ENCODE data around the gene ENTREP1. TPM values are rescaled to one million over a fixed set of nuclear protein-coding genes. Genes with fewer than 3 reads are reported as not detected.

The ENTREP1 gene
- total RNA-seq, 1 experiment from 2014 or later, result 21.3 TPM

DNA sequence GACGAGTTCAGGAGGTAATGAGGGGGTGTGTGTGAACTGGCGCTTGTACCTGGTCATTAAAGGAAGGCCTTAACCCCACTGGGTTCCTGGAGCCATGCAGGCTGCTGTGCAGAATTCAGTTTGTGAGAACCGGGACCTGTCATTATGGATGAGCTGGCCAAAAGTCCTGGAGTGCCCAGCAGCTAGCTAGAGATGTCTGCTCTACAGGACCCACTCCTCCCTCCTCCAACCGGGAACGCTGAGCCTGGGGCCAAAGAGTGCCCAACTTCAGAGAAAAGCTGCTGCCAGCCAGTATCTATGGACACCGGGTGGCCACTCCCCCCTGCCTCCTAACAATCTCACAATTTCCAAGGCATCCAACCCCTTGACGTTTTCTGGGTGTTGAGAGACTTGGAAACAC, 1.2 kb downstream of the ENTREP1 start:
- no peaks in the 10 kb centered on the region; the same call in 1 of the 2 replicates for H3K27me3 ChIP-seq (ENCODE audit: insufficient read depth, low read length)
- H3K18ac ChIP-seq (ENCODE audit: insufficient read length, low read depth, low read length), result no peak overlapping the region
- Mint-ChIP-seq H3K4me3 (peak overlapping the region; percentile 82 to 90), H3K27ac (no peak overlapping the region), H3K27me3 (ENCODE audit: low read depth) (peaks cover 23% of the 10 kb centered on the region), H3K9me3 (0 out of 5 replicates have a peak, but pooled peaks cover 0 to 3% of the 10 kb centered on the region in 2 experiments), H3K36me3 (ENCODE audit: insufficient read depth in 1 of 3, low read depth in 3 of 3) (peaks cover 0 to 2% (median 0%) of the 10 kb centered on the region in 3 experiments; a peak in 1 of 7 replicates), H3K4me1 (peaks cover 18 to 26% of the 10 kb centered on the region in 2 experiments)
- H2BK120ac ChIP-seq (ENCODE audit: low read depth, low read length, poor library complexity, severe bottlenecking), result no peak overlapping the region
- no peak overlapping the region for H3T11ph ChIP-seq (ENCODE audit: low read length)
- H3K4ac ChIP-seq (ENCODE audit: low read depth, low read length), result no peak overlapping the region
- no peak overlapping the region for H2AK5ac ChIP-seq (ENCODE audit: insufficient read length, low read length)
- no peaks in the 10 kb centered on the region for H3K4me1 ChIP-seq (ENCODE audit: insufficient read depth, low read length)
- no peak overlapping the region for H2BK15ac ChIP-seq (ENCODE audit: low read depth, low read length)
- no peak overlapping the region for H2BK5ac ChIP-seq (ENCODE audit: insufficient read length, low read length)
- no peak overlapping the region for H4K91ac ChIP-seq (ENCODE audit: insufficient read length, low read depth, low read length)
- H3K79me2 ChIP-seq (ENCODE audit: insufficient read depth, low read length), result peaks cover 5% of the 10 kb centered on the region; the same call in 1 of the 2 replicates
- no peak overlapping the region for H3K56ac ChIP-seq (ENCODE audit: insufficient read length, low read depth, low read length)
- H3K79me1 ChIP-seq (ENCODE audit: insufficient read depth, low read depth, low read length, poor library complexity, severe bottlenecking), result no peaks in the 10 kb centered on the region
- peaks cover 8% of the 10 kb centered on the region for H3K23me2 ChIP-seq (ENCODE audit: insufficient read length, low read depth, low read length, poor library complexity, severe bottlenecking)
- H3K27ac ChIP-seq (ENCODE audit: insufficient read length, low read depth, low read length), result no peak overlapping the region
- no peak overlapping the region for H3K23ac ChIP-seq (ENCODE audit: insufficient read length, low read depth, low read length)
- no peaks in the 10 kb centered on the region for H3K9me3 ChIP-seq (ENCODE audit: control insufficient read depth, low read depth, low read length)
- no peak overlapping the region for H4K5ac ChIP-seq (ENCODE audit: insufficient read length, low read depth, low read length)
- no peak overlapping the region for H2BK12ac ChIP-seq (ENCODE audit: insufficient read length, low read depth, low read length)
- H3K4me2 ChIP-seq (ENCODE audit: insufficient read depth, insufficient read length, low read length), result peak overlapping the region; percentile 79
- no peak overlapping the region for H4K8ac ChIP-seq (replicated peaks; ENCODE audit: insufficient read length, low read depth, low read length)
- no peak overlapping the region for H2AFZ ChIP-seq (ENCODE audit: low read length)
- TF ChIP-seq, protein P1, sequence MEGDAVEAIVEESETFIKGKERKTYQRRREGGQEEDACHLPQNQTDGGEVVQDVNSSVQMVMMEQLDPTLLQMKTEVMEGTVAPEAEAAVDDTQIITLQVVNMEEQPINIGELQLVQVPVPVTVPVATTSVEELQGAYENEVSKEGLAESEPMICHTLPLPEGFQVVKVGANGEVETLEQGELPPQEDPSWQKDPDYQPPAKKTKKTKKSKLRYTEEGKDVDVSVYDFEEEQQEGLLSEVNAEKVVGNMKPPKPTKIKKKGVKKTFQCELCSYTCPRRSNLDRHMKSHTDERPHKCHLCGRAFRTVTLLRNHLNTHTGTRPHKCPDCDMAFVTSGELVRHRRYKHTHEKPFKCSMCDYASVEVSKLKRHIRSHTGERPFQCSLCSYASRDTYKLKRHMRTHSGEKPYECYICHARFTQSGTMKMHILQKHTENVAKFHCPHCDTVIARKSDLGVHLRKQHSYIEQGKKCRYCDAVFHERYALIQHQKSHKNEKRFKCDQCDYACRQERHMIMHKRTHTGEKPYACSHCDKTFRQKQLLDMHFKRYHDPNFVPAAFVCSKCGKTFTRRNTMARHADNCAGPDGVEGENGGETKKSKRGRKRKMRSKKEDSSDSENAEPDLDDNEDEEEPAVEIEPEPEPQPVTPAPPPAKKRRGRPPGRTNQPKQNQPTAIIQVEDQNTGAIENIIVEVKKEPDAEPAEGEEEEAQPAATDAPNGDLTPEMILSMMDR (conservative IDR thresholded peaks at IDR 0.05), result no peak
- H3K9ac ChIP-seq (ENCODE audit: extremely low read depth, insufficient read length, low read length), result peak overlapping the region; percentile 45
- H4K20me1 ChIP-seq (ENCODE audit: control insufficient read depth, insufficient read depth, insufficient read length), result no peaks in the 10 kb centered on the region
- no peak overlapping the region for H3K14ac ChIP-seq (ENCODE audit: insufficient read depth, low read length)
- WGBS (ENCODE audit: extremely low coverage, insufficient read length, low lambda C conversion rate), result no CpG with 5 or more reads among the region's 7 CpGs
- H2BK20ac ChIP-seq (ENCODE audit: low read depth, low read length, poor library complexity, severe bottlenecking), result no peak overlapping the region
- DNase-seq, result no peak
